Ectodermal cell (in vitro differentiated cells): ENCODE data around the gene SLC27A1. TPM values are rescaled to one million over a fixed set of nuclear protein-coding genes. Genes with fewer than 3 reads are reported as not detected.

Experiments used
- H3K27ac ChIP-seq: 2 replicates; pipeline ENCODE4 v1.7.0; 2013; ENCODE audit warnings: mild to moderate bottlenecking, low read depth, low read length; ENCODE audit not compliant: insufficient read depth, poor library complexity, severe bottlenecking
- H3K27me3 ChIP-seq: 2 replicates; pipeline ENCODE4 v1.7.0; 2013; ENCODE audit warnings: mild to moderate bottlenecking, low read length; ENCODE audit not compliant: insufficient read depth, control insufficient read depth, poor library complexity, severe bottlenecking
- H3K36me3 ChIP-seq: one replicate; pipeline ENCODE4 v1.7.0; 2013; ENCODE audit warnings: low read length; ENCODE audit not compliant: control insufficient read depth, insufficient read depth
- H3K4me1 ChIP-seq: one replicate; pipeline ENCODE4 v1.7.0; 2013; ENCODE audit warnings: low read length; ENCODE audit not compliant: control insufficient read depth, insufficient read depth
- H3K4me3 ChIP-seq: 2 replicates; pipeline ENCODE4 v1.7.0; 2013; ENCODE audit warnings: low read depth, low read length, control low read depth; ENCODE audit not compliant: insufficient read depth
- H3K9me3 ChIP-seq: 2 replicates; pipeline ENCODE4 v1.7.0; 2013; ENCODE audit warnings: mild to moderate bottlenecking, low read length, moderate library complexity; ENCODE audit not compliant: control insufficient read depth
- WGBS, 2 experiments: methylation state at CpG; one replicate each; pipeline ENCODE4 v1.1.7; 2013; ENCODE audit warnings: missing lambda C conversion rate in 2 of 2; 5-methylcytosine and 5-hydroxymethylcytosine counted together
- polyA plus RNA-seq, 4 experiments: library from polyadenylated mRNA; stranded (reverse); fragments of 50-300 nt; gene quantifications; one replicate each; pipeline ENCODE4 v1.2.3, GENCODE V29; 2013

Gene SLC27A1
- 15.4 TPM for polyA plus RNA-seq (2013, experiment 1 of 4)
- polyA plus RNA-seq (2013, experiment 2 of 4), result 16.6 TPM
- 13.1 TPM for polyA plus RNA-seq (2013, experiment 3 of 4)
- polyA plus RNA-seq (2013, experiment 4 of 4), result 15.2 TPM

- 1% methylated on average over 66 to 67 of the region's 67 CpGs for WGBS, 2 experiments
- Histone ChIP-seq H3K9me3 (no peaks in the 10 kb centered on the region), H3K27ac (peak within 1 kb of the TSS; percentile 77), H3K4me3 (peak within 1 kb of the TSS; percentile 74), H3K4me1 (peaks cover 8% of the 10 kb centered on the region), H3K27me3 (peaks cover 9% of the 10 kb centered on the region), H3K36me3 (no peaks in the 10 kb centered on the region)
Observed at GRCh38 chr19:17470068-17470841, at the start of gene SLC27A1. TSS of gene SLC27A1 (plus strand) at chr19:17470524. CDS start at chr19:17470541, 17 bp downstream.

- Histone ChIP-seq H3K4me3 (no peak overlapping the region), H3K9me3 (no peaks in the 10 kb centered on the region), H3K36me3 (no peaks in the 10 kb centered on the region), H3K27ac (no peak overlapping the region), H3K27me3 (no peaks in the 10 kb centered on the region), H3K4me1 (peaks cover 4% of the 10 kb centered on the region)
- 94 to 96% methylated on average over 4 of the region's 4 CpGs for WGBS, 2 experiments
Observed at GRCh38 chr19:17421942-17422341, 48.4 kb upstream of the SLC27A1 start.

GRCh38 chr19:17423429-17424208 is 46.7 kb upstream of the SLC27A1 start:
- WGBS, 2 experiments, result 93% methylated on average over 20 of the region's 20 CpGs

GRCh38 chr19:17424743-17425365 is 45.5 kb upstream of the SLC27A1 start:
- no peak overlapping the region for H3K27ac ChIP-seq
- 13 to 14% methylated on average over 26 to 27 of the region's 27 CpGs for WGBS, 2 experiments
- H3K9me3 ChIP-seq, result no peaks in the 10 kb centered on the region
- no peaks in the 10 kb centered on the region for H3K36me3 ChIP-seq
- peaks cover 4% of the 10 kb centered on the region for H3K4me1 ChIP-seq
- no peaks in the 10 kb centered on the region for H3K27me3 ChIP-seq
- peak overlapping the region; percentile 16 for H3K4me3 ChIP-seq

More at GRCh38 chr19:17423429-17424208, 46.7 kb upstream of the SLC27A1 start:
- Histone ChIP-seq H3K36me3 (no peaks in the 10 kb centered on the region), H3K4me3 (no peak overlapping the region), H3K27me3 (no peaks in the 10 kb centered on the region), H3K9me3 (no peaks in the 10 kb centered on the region), H3K27ac (no peak overlapping the region), H3K4me1 (peaks cover 4% of the 10 kb centered on the region)

- Histone ChIP-seq H3K4me1 (peaks cover under 1% of the 10 kb centered on the region), H3K27me3 (no peaks in the 10 kb centered on the region), H3K27ac (no peak overlapping the region), H3K9me3 (no peaks in the 10 kb centered on the region), H3K36me3 (no peaks in the 10 kb centered on the region), H3K4me3 (no peak overlapping the region)
- 89 to 91% methylated on average over 17 of the region's 17 CpGs for WGBS, 2 experiments
Observed at GRCh38 chr19:17429641-17430113, 40.6 kb upstream of the SLC27A1 start.

- WGBS, 2 experiments, result 93 to 94% methylated on average over 7 of the region's 7 CpGs
- Histone ChIP-seq H3K4me1 (no peaks in the 10 kb centered on the region), H3K4me3 (no peak overlapping the region), H3K27ac (no peak overlapping the region), H3K27me3 (no peaks in the 10 kb centered on the region), H3K9me3 (no peaks in the 10 kb centered on the region), H3K36me3 (peaks cover 5% of the 10 kb centered on the region)
Observed at GRCh38 chr19:17431417-17431816, 38.9 kb upstream of the SLC27A1 start.

GRCh38 chr19:17435218-17435617 is 35.1 kb upstream of the SLC27A1 start:
- H3K9me3 ChIP-seq, result no peaks in the 10 kb centered on the region
- no peaks in the 10 kb centered on the region for H3K4me1 ChIP-seq
- no peak overlapping the region for H3K27ac ChIP-seq
- 92 to 96% methylated on average over 7 of the region's 7 CpGs for WGBS, 2 experiments
- no peak overlapping the region for H3K4me3 ChIP-seq
- no peaks in the 10 kb centered on the region for H3K27me3 ChIP-seq
- peaks cover 5% of the 10 kb centered on the region for H3K36me3 ChIP-seq

GRCh38 chr19:17436094-17436873 is 34.0 kb upstream of the SLC27A1 start:
- Histone ChIP-seq H3K9me3 (no peaks in the 10 kb centered on the region), H3K4me3 (no peak overlapping the region), H3K4me1 (no peaks in the 10 kb centered on the region), H3K36me3 (peaks cover 5% of the 10 kb centered on the region), H3K27me3 (no peaks in the 10 kb centered on the region), H3K27ac (no peak overlapping the region)
- 95 to 96% methylated on average over 25 of the region's 25 CpGs for WGBS, 2 experiments

- Histone ChIP-seq H3K36me3 (peaks cover 5% of the 10 kb centered on the region), H3K27me3 (no peaks in the 10 kb centered on the region), H3K9me3 (no peaks in the 10 kb centered on the region), H3K27ac (no peak overlapping the region), H3K4me1 (no peaks in the 10 kb centered on the region), H3K4me3 (no peak overlapping the region)
- whole genome bisulfite sequencing, 2 experiments, result 85 to 86% methylated on average over 7 of the region's 7 CpGs
Observed at GRCh38 chr19:17436874-17437267, 33.5 kb upstream of the SLC27A1 start.
